CD14-positive monocyte (primary cell): Measurements from ENCODE around the gene APOL4. TPM values are rescaled to one million over a fixed set of nuclear protein-coding genes. Genes with fewer than 3 reads are reported as not detected.

Source experiments
- DNase-seq, 3 donors: peaks; one replicate each; pipeline ENCODE4 v3.0.0-alpha.2; 2011 to 2022
- H2AFZ ChIP-seq: 2 replicates; pipeline ENCODE4 v1.6.0; 2012; ENCODE audit warnings: mild to moderate bottlenecking, low read depth, low read length, inconsistent platforms; ENCODE audit not compliant: insufficient read depth, poor library complexity, severe bottlenecking
- H3K27ac ChIP-seq, 2 donors: 1 replicate in 1 of 2; 2 replicates in 1 of 2; pipeline ENCODE4 v1.5.1; 2012 to 2013; ENCODE audit warnings: low read length in 2 of 2, control low read depth in 1 of 2, inconsistent platforms in 1 of 2, low read depth in 1 of 2, mild to moderate bottlenecking in 1 of 2
- H3K27me3 ChIP-seq, 2 donors: one replicate each; pipeline versions ENCODE4 v1.6.0 to v1.6.1; 2011 to 2013; ENCODE audit warnings: low read length in 2 of 2; ENCODE audit not compliant: control insufficient read depth in 2 of 2, insufficient read depth in 2 of 2
- H3K36me3 ChIP-seq, 2 donors: replicated peaks in 1 of 2; 1 replicate in 1 of 2; 2 replicates in 1 of 2; pipeline versions ENCODE4 v1.5.1 to v1.6.1; 2012 to 2013; ENCODE audit warnings: low read length in 2 of 2, control low read depth in 1 of 2, inconsistent platforms in 1 of 2, mild to moderate bottlenecking in 1 of 2; ENCODE audit not compliant: insufficient read depth in 2 of 2, control insufficient read depth in 1 of 2
- H3K4me1 ChIP-seq, 2 donors: 1 replicate in 1 of 2; 2 replicates in 1 of 2; pipeline versions ENCODE4 v1.5.1 to v1.6.1; 2012 to 2013; ENCODE audit warnings: low read length in 2 of 2, control low read depth in 1 of 2, inconsistent platforms in 1 of 2, mild to moderate bottlenecking in 1 of 2, moderate library complexity in 1 of 2; ENCODE audit not compliant: insufficient read depth in 2 of 2, control insufficient read depth in 1 of 2
- H3K4me2 ChIP-seq: replicated peaks from 2 replicates; pipeline ENCODE3; 2012; ENCODE audit warnings: low read length, moderate library complexity, mild to moderate bottlenecking; ENCODE audit not compliant: poor library complexity, severe bottlenecking; ENCODE audit errors: extremely low read depth
- H3K4me3 ChIP-seq, 3 experiments: fragments of 200-600 bp in 1 of 3; sonication (generic) in 1 of 3; replicated peaks in 1 of 3; 1 replicate in 2 of 3; 2 replicates in 1 of 3; pipeline ENCODE4 v1.5.1; 2011 to 2013; ENCODE audit warnings: low read length in 3 of 3, mild to moderate bottlenecking in 3 of 3, control low read depth in 2 of 3, low read depth in 2 of 3, inconsistent platforms in 1 of 3, moderate library complexity in 1 of 3
- H3K79me2 ChIP-seq: 2 replicates; pipeline ENCODE4 v1.6.0; 2012; ENCODE audit warnings: mild to moderate bottlenecking, control low read depth, inconsistent platforms, low read length, moderate library complexity; ENCODE audit not compliant: insufficient read depth
- H3K9ac ChIP-seq: 2 replicates; pipeline ENCODE4 v1.6.0; 2017; ENCODE audit warnings: low read length, mild to moderate bottlenecking; ENCODE audit not compliant: insufficient read depth, poor library complexity, severe bottlenecking
- H3K9me3 ChIP-seq, 2 donors: replicated peaks in 1 of 2; 1 replicate in 1 of 2; 2 replicates in 1 of 2; pipeline versions ENCODE4 v1.5.1 to v1.6.1; 2012 to 2013; ENCODE audit warnings: low read length in 2 of 2, control low read depth in 1 of 2; ENCODE audit not compliant: control insufficient read depth in 1 of 2, insufficient read depth in 1 of 2
- H4K20me1 ChIP-seq: 2 replicates; pipeline ENCODE4 v1.6.0; 2012; ENCODE audit warnings: mild to moderate bottlenecking, low read length, control low read depth, moderate library complexity; ENCODE audit not compliant: insufficient read depth
- H3K27ac Mint-ChIP-seq, 7 donors: one replicate each; pipeline ENCODE4 v1.8.0; 2020; ENCODE audit warnings: mild to moderate bottlenecking in 7 of 7, mixed read lengths in 7 of 7, moderate library complexity in 6 of 7, inconsistent platforms in 2 of 7
- H3K27me3 Mint-ChIP-seq, 3 donors: one replicate each; pipeline ENCODE4 v1.8.0; 2021 to 2022; ENCODE audit warnings: low read depth in 3 of 3, mild to moderate bottlenecking in 3 of 3, mixed read lengths in 3 of 3, moderate library complexity in 3 of 3, inconsistent platforms in 1 of 3
- H3K36me3 Mint-ChIP-seq, 2 donors: one replicate each; pipeline ENCODE4 v1.8.0; 2020; ENCODE audit warnings: mixed read lengths in 2 of 2, inconsistent platforms in 1 of 2, mild to moderate bottlenecking in 1 of 2
- H3K4me1 Mint-ChIP-seq: one replicate; pipeline ENCODE4 v1.8.0; 2020; ENCODE audit warnings: mild to moderate bottlenecking, mixed read lengths
- H3K4me3 Mint-ChIP-seq, 2 donors: one replicate each; pipeline ENCODE4 v1.8.0; 2020; ENCODE audit warnings: mild to moderate bottlenecking in 2 of 2, mixed read lengths in 2 of 2, moderate library complexity in 1 of 2
- H3K9me3 Mint-ChIP-seq, 7 donors: one replicate each; pipeline ENCODE4 v1.8.0; 2020 to 2022; ENCODE audit warnings: mixed read lengths in 7 of 7, mild to moderate bottlenecking in 6 of 7, moderate library complexity in 6 of 7, inconsistent platforms in 2 of 7
- CTCF ChIP-seq: fragments of 200-600 bp; IDR thresholded peaks from one replicate; pipeline ENCODE4 v1.8.0; 2022; ENCODE audit warnings: antibody characterized with exemption, mild to moderate bottlenecking
- WGBS: methylation state at CpG from one replicate; pipeline ENCODE4 v1.1.5; 2013; ENCODE audit warnings: missing lambda C conversion rate; ENCODE audit not compliant: insufficient coverage; 5-methylcytosine and 5-hydroxymethylcytosine counted together
- intact Hi-C, 2 donors: fragments of 100-400 bp; cut with micrococcal nuclease; formaldehyde crosslinking; loops; one replicate each; pipeline versions ENCODE4 v1.15.0 to v1.15.1; 2023
- polyA plus RNA-seq, 3 donors: library from polyadenylated mRNA; depleted of rRNA in 1 of 3; unstranded in 2 of 3; stranded (reverse) in 1 of 3; fragments of 300-500 nt in 2 of 3; fragments of >200 nt in 1 of 3; fragmentation: Illumina TruSeq in 2 of 3; gene quantifications; 1 replicate in 2 of 3; 2 replicates in 1 of 3; pipeline ENCODE4 v1.2.3, GENCODE V29; 2012 to 2021

APOL4 gene
- polyA plus RNA-seq, 3 donors, result 0.51 to 1.4 (median 0.71) TPM

GRCh38 chr22:36185828-36186624 lies 15.6 kb downstream of the APOL4 start:
- intact Hi-C loops, result no loop called here
- Histone ChIP-seq H4K20me1 (no peaks in the 10 kb centered on the region), H2AFZ (no peak overlapping the region), H3K4me1 (no peaks in the 10 kb centered on the region), H3K9ac (no peak overlapping the region), H3K27ac (no peak overlapping the region), H3K4me3 (no peak overlapping the region), H3K27me3 (no peaks in the 10 kb centered on the region), H3K36me3 (no peaks in the 10 kb centered on the region), H3K79me2 (no peaks in the 10 kb centered on the region), H3K9me3 (no peaks in the 10 kb centered on the region), H3K4me2 (no peak overlapping the region)
- Mint-ChIP-seq H3K4me1 (peaks cover 4% of the 10 kb centered on the region), H3K9me3 (peaks cover 0 to 2% (median 0%) of the 10 kb centered on the region in 7 donors), H3K27ac (no peak overlapping the region), H3K27me3 (peaks cover 0 to 2% (median 2%) of the 10 kb centered on the region in 3 donors), H3K36me3 (no peaks in the 10 kb centered on the region), H3K4me3 (no peak overlapping the region)
- DNase-seq, result no peak
- TF ChIP-seq CTCF, result no peak
- 90% methylated on average over 8 of the region's 14 CpGs for WGBS

- Mint-ChIP-seq H3K27me3 (peaks cover 0 to 2% (median 2%) of the 10 kb centered on the region in 3 donors), H3K9me3 (peaks cover 0 to 2% (median 0%) of the 10 kb centered on the region in 7 donors), H3K36me3 (no peaks in the 10 kb centered on the region), H3K4me1 (peaks cover 10% of the 10 kb centered on the region), H3K27ac (no peak overlapping the region), H3K4me3 (no peak overlapping the region)
- Histone ChIP-seq H3K27ac (no peak overlapping the region), H3K4me1 (peaks cover 4 to 5% of the 10 kb centered on the region in 2 donors), H4K20me1 (no peaks in the 10 kb centered on the region), H3K9me3 (no peaks in the 10 kb centered on the region), H3K4me2 (no peak overlapping the region), H3K27me3 (no peaks in the 10 kb centered on the region), H3K9ac (no peak overlapping the region), H3K79me2 (no peaks in the 10 kb centered on the region), H2AFZ (no peak overlapping the region), H3K36me3 (no peaks in the 10 kb centered on the region), H3K4me3 (no peak overlapping the region)
- intact Hi-C loops, result no loop called here
- no peak for TF ChIP-seq CTCF
- no peak for DNase-seq
- 97% methylated on average over 5 of the region's 10 CpGs for WGBS
Observed at GRCh38 chr22:36184433-36185025, 17.1 kb downstream of the APOL4 start.
